DOHH2 (cell line): Measurements from ENCODE around the gene MPPED2.

Source experiments
- H3F3A ChIP-seq: fragments of 200-600 bp; sonication (generic), shearing (Covaris generic); 2 replicates; pipeline ENCODE4 v1.6.0; 2016; ENCODE audit warnings: antibody characterized with exemption, mild to moderate bottlenecking; ENCODE audit not compliant: control insufficient read depth, insufficient read depth
- H3K27ac ChIP-seq: fragments of 200-600 bp; sonication (generic); 2 replicates; pipeline ENCODE4 v1.5.1; 2014; ENCODE audit warnings: low read depth, mild to moderate bottlenecking, low read length, moderate library complexity
- H3K27me3 ChIP-seq: fragments of 200-600 bp; sonication (generic); 2 replicates; pipeline ENCODE4 v1.6.1; 2014; ENCODE audit warnings: mild to moderate bottlenecking, low read length, mixed read lengths; ENCODE audit not compliant: control insufficient read depth
- H3K36me3 ChIP-seq: fragments of 200-600 bp; sonication (generic); 2 replicates; pipeline ENCODE4 v1.6.1; 2014; ENCODE audit warnings: mild to moderate bottlenecking, low read length, moderate library complexity, mixed read lengths; ENCODE audit not compliant: control insufficient read depth
- H3K4me1 ChIP-seq: fragments of 200-600 bp; sonication (generic); 2 replicates; pipeline ENCODE4 v1.6.1; 2014; ENCODE audit warnings: mild to moderate bottlenecking, low read length, mixed read lengths; ENCODE audit not compliant: control insufficient read depth
- H3K4me2 ChIP-seq: fragments of 200-600 bp; sonication (generic); 2 replicates; pipeline ENCODE4 v1.6.0; 2014; ENCODE audit warnings: mild to moderate bottlenecking, low read length, moderate library complexity
- H3K4me3 ChIP-seq: fragments of 200-600 bp; sonication (generic); 2 replicates; pipeline ENCODE4 v1.5.1; 2014; ENCODE audit warnings: mild to moderate bottlenecking, low read length, mixed read lengths
- H3K79me2 ChIP-seq: fragments of 200-600 bp; sonication (generic); 2 replicates; pipeline ENCODE4 v1.6.1; 2014; ENCODE audit warnings: mild to moderate bottlenecking, low read length, mixed read lengths; ENCODE audit not compliant: control insufficient read depth
- H3K9me2 ChIP-seq: fragments of 200-600 bp; sonication (generic); replicated peaks from 2 replicates; pipeline ENCODE4 v1.6.1; 2014; ENCODE audit warnings: mild to moderate bottlenecking, low read length, mixed read lengths; ENCODE audit not compliant: control insufficient read depth
- H3K9me3 ChIP-seq: fragments of 200-600 bp; sonication (generic); 2 replicates; pipeline ENCODE4 v1.6.1; 2014; ENCODE audit warnings: antibody characterized with exemption, low read length, mixed read lengths; ENCODE audit not compliant: control insufficient read depth, insufficient read depth
- H4K20me1 ChIP-seq: fragments of 200-600 bp; sonication (generic); 2 replicates; pipeline ENCODE4 v1.6.0; 2014; ENCODE audit warnings: low read depth, mild to moderate bottlenecking, antibody characterized with exemption, low read length, moderate library complexity; ENCODE audit not compliant: control insufficient read depth, insufficient read depth
- EZH2phosphoT487 ChIP-seq: fragments of 200-600 bp; sonication (generic); IDR thresholded peaks from 2 replicates; pipeline ENCODE4 v1.6.1; 2017; ENCODE audit warnings: borderline replicate concordance, mild to moderate bottlenecking, antibody characterized with exemption, low read length, moderate library complexity, mixed read lengths
- TF ChIP-seq, protein P1 (sequence below): fragments of 200-600 bp; sonication (generic); IDR thresholded peaks from one replicate; pipeline ENCODE4 v1.5.1; 2014; ENCODE audit warnings: antibody characterized with exemption, mild to moderate bottlenecking, low read depth, low read length; ENCODE audit not compliant: poor library complexity, severe bottlenecking

Gene MPPED2

DNA sequence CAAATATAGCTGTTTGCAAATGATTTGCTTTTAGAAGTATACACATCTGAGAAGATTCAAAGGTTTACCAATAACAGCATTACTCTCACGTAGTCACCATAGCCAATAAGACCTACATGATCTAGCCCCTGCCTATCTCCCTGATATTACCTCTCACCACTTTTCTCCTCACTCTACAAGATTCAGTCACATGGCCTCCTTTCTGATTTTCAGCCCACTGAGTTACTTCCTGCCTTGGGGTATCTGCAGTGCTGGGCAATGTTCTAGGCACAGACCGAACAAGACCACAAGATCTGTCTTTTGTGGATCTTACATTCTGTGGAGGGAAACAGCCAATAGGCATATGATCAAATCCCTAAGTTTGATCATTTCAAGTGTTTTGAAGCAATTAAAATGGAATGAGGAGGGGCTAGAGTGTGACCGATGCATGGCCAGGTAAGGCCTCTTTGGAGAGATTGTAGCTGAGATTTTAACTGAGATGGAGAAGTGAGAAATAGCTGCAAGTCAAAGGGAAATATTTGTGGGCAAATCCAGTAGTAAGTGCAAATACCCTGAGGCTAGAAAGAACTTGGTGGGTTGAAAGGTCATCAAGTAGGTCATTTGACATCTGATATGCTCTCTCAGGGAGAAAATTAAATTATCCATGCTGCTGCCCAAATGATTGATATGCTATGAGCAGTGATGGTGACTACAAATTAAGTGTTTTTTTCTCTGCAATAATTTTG is 220.2 kb downstream of the MPPED2 start:
- Histone ChIP-seq H3K9me3 (no peaks in the 10 kb centered on the region), H3F3A (no peaks in the 10 kb centered on the region), H3K4me1 (no peaks in the 10 kb centered on the region), H3K4me3 (no peak overlapping the region), H3K4me2 (no peak overlapping the region), H3K27ac (no peak overlapping the region), H4K20me1 (no peaks in the 10 kb centered on the region), H3K36me3 (no peaks in the 10 kb centered on the region), H3K79me2 (no peaks in the 10 kb centered on the region), H3K9me2 (no peaks in the 10 kb centered on the region), H3K27me3 (no peaks in the 10 kb centered on the region)
- TF ChIP-seq, protein P1, sequence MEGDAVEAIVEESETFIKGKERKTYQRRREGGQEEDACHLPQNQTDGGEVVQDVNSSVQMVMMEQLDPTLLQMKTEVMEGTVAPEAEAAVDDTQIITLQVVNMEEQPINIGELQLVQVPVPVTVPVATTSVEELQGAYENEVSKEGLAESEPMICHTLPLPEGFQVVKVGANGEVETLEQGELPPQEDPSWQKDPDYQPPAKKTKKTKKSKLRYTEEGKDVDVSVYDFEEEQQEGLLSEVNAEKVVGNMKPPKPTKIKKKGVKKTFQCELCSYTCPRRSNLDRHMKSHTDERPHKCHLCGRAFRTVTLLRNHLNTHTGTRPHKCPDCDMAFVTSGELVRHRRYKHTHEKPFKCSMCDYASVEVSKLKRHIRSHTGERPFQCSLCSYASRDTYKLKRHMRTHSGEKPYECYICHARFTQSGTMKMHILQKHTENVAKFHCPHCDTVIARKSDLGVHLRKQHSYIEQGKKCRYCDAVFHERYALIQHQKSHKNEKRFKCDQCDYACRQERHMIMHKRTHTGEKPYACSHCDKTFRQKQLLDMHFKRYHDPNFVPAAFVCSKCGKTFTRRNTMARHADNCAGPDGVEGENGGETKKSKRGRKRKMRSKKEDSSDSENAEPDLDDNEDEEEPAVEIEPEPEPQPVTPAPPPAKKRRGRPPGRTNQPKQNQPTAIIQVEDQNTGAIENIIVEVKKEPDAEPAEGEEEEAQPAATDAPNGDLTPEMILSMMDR = no peak
- no peak for TF ChIP-seq EZH2phosphoT487

DNA sequence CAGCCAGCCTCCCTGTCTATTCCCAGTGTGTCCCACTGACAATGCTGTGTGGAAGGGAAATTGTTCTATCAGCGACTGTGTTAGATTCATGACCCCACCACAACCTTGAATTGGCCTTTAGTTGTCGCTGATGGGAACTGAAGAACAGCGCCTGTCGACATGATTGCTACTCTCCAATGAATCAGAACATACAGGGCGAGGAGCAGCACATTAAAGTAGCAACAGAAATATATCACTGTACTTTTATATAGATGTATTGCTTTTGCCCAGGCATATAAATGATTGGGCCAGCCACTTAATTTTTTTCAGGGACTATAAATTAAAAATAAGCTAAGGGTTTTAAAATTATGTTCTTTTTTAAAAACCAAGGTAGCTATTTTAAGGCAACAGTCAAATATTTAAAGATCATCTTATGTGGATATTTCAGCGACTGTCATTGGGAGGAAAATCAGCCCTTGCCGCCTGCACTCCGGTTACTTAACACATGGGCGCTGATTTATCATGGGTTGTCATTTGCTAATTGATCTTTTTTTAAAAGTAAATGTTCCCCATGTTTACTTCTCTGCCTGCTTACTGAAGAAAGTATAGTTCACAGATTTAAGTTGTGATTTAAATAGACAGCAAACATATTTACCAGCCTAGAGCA is 221.2 kb downstream of the MPPED2 start:
- Histone ChIP-seq H3K4me3 (no peak overlapping the region), H3K27me3 (no peaks in the 10 kb centered on the region), H3K9me2 (no peaks in the 10 kb centered on the region), H3F3A (no peaks in the 10 kb centered on the region), H3K4me1 (no peaks in the 10 kb centered on the region), H3K9me3 (no peaks in the 10 kb centered on the region), H4K20me1 (no peaks in the 10 kb centered on the region), H3K27ac (no peak overlapping the region), H3K36me3 (no peaks in the 10 kb centered on the region), H3K4me2 (no peak overlapping the region), H3K79me2 (no peaks in the 10 kb centered on the region)
- no peak for TF ChIP-seq EZH2phosphoT487
- TF ChIP-seq, protein P1 = no peak

DNA sequence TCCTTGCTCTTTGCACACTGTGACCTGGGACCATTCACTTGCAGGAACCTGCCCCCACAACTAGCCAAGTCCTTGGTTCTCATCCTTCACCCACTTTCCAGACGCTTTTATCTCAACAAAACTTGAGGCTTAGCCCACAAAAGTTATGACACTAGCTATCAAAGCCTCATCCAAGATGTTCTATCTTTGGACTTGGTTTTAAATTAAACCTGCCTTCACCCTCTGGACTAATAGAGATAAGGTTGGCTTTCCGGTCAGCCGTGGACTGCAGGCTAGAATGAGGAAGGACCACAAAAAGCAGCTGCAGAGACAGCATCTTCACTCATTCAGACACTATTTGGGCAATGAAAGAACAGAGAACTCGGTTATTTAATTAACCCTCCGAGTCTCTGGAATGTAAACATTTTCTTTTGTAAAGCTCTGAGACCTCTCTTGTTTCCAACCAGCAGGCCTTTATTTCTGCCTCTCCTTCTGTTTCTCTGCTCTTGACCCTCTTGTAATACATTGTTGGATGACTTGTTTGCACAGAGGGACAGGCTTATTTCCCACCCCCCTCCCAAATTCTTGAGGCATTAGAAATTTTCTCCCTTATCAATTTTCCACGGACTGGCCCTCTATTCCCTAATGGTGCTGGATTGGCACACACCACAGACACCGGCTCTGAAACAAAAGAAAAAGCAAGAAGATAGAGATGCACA is 221.9 kb downstream of the MPPED2 start:
- no peaks in the 10 kb centered on the region for H3K9me2 ChIP-seq
- H3K4me2 ChIP-seq = no peak overlapping the region
- no peaks in the 10 kb centered on the region for H3F3A ChIP-seq
- no peaks in the 10 kb centered on the region for H3K4me1 ChIP-seq
- H3K9me3 ChIP-seq = no peaks in the 10 kb centered on the region
- no peak overlapping the region for H3K27ac ChIP-seq
- no peaks in the 10 kb centered on the region for H3K36me3 ChIP-seq
- H3K79me2 ChIP-seq = no peaks in the 10 kb centered on the region
- no peaks in the 10 kb centered on the region for H4K20me1 ChIP-seq
- H3K4me3 ChIP-seq = no peak overlapping the region
- no peak for TF ChIP-seq EZH2phosphoT487
- TF ChIP-seq, protein P1 = no peak
- H3K27me3 ChIP-seq = peaks cover 4% of the 10 kb centered on the region; the same call in 1 of the 2 replicates
